Measurements from ENCODE around the gene MYO5B.
"Not testable (repeated sequence)": the region's sequence is repeated elsewhere in the genome, so short reads cannot be mapped to it uniquely, and the experiment has no call there.

Gene MYO5B

DNA sequence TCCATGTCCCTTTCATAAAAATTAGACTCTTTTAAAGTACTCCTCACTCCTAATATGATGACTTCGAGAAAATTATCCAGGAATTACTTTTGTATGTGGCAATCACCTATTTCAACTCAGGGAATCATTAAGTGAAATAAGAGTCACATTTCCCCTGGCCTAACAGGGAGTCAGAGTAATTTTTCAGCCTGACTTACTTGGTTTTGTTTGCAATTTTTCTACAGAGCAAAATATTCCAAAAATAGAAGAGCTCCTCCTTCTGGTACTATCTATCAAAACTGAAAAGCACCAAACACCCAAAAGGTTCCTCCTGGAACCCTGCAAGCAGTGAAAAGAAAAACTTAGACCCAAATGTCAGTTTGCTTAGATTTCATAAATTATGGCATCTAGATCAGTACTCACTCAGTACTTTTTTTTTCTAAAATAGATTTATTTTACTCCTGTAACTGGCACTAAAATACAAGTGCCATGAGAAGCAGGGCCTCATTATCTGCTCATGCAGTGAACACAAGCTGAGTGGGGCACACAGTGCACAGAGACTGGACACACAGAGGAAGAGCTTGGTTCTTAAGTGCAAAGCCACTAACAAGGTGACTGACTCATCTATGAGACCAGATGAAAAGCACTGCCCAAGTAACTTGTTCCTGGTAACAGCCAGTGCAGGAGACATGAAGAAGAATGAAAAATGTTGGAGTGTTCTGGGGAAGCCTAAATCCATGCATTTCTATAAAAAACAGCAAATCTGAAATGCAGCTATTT is 410.3 kb downstream of the MYO5B start:
- POLR2A ChIA-PET: interaction anchor here (0.9 kb wide), 1 partner anchor 298 kb away, joined by 3 read pairs; the partner anchor contains the start of gene C18orf32
- CTCF ChIA-PET: interaction anchor here (0.6 to 9.6 kb wide), 32 partner anchors 10 to 298 kb away, joined by 3 to 66 read pairs (median 4); partner anchors contain the start of gene C18orf32
- TF ChIP-seq, protein P1, sequence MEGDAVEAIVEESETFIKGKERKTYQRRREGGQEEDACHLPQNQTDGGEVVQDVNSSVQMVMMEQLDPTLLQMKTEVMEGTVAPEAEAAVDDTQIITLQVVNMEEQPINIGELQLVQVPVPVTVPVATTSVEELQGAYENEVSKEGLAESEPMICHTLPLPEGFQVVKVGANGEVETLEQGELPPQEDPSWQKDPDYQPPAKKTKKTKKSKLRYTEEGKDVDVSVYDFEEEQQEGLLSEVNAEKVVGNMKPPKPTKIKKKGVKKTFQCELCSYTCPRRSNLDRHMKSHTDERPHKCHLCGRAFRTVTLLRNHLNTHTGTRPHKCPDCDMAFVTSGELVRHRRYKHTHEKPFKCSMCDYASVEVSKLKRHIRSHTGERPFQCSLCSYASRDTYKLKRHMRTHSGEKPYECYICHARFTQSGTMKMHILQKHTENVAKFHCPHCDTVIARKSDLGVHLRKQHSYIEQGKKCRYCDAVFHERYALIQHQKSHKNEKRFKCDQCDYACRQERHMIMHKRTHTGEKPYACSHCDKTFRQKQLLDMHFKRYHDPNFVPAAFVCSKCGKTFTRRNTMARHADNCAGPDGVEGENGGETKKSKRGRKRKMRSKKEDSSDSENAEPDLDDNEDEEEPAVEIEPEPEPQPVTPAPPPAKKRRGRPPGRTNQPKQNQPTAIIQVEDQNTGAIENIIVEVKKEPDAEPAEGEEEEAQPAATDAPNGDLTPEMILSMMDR (IDR thresholded peaks at IDR 0.05; ENCODE audit: insufficient read depth, low read length, missing control alignments): no peak
- no peak overlapping the region for H3K4me3 ChIP-seq (ENCODE audit: low read depth, low read length)
- no peak for DNase-seq (ENCODE audit: low read depth, low spot score)

DNA sequence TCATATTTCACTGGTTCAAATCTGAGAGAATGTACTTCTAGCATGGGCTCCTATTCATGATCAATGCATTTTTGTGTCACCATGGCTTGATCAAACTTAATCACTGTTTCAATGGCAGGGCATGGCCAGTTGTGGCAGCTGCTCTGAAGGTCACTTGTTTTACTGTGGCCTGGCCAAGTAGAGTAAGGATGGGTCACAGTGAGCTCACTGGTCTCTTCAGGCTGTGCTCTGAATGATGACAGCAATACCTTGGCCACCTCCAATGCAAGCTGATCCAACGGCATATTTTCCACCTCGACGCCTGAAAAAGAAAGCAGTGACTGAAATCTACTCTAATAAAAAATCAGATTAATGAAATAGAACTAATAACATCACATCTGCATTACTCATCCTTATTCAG is 411.3 kb downstream of the MYO5B start:
- DNase-seq (ENCODE audit: low read depth, low spot score); POLR2A ChIA-PET; H3K4me3 ChIP-seq (ENCODE audit: low read depth, low read length): not testable (repeated sequence)
- CTCF ChIA-PET: interaction anchor here (0.6 to 9.6 kb wide), 20 partner anchors 11 to 285 kb away, joined by 3 to 66 read pairs (median 4); no protein-coding TSS in a partner anchor

DNA sequence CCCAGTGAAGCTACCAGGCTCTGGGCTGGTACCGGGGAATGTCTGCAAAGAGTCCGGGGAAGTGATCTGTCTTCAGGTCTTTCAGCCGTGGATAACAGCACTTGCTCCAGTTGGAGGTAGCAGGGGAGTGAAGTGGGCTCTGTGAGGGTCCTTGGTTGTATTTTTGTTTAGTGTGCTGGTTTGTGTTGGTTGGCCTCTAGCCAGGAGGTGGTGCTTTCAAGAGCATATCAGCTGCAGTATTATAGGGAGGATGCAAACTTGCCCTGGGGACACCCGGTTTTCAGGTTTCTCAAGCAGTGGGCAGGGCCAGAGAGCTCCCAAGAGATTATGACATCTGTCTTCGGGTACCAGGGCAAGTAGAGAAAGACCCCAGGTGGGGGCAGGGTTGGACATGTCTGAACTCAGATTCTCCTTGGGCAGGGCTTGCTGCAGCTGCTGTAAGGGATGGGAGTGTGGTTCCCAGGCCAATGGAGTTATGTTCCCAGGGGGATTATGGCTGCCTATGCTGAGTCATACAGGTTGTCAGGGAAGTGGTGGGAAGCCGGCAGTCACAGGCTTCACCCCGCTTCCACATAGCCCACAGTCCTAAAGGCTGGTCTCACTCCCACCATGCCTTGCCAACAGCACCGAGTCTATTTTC is 416.0 kb downstream of the MYO5B start:
- ChIA-PET CTCF (interaction anchor here (1.2 to 9.6 kb wide), 5 partner anchors 10 to 219 kb away, joined by 3 to 66 read pairs (median 6); no protein-coding TSS in a partner anchor), POLR2A (no interaction called here)
- DNase-seq (ENCODE audit: low read depth, low spot score): no peak
- no peak overlapping the region for H3K4me3 ChIP-seq (ENCODE audit: low read depth, low read length)
- TF ChIP-seq, protein P1 (IDR thresholded peaks at IDR 0.05; ENCODE audit: insufficient read depth, low read length, missing control alignments): no peak
